ENCODE results near the gene CALHM1. TPM values are rescaled to one million over a fixed set of nuclear protein-coding genes. Genes with fewer than 3 reads are reported as not detected.

CALHM1 gene
- total and polyA plus RNA-seq, 2 experiments from 2014 or later, result not detected

GRCh38 chr10:103447187-103447586 lies 11.5 kb downstream of the CALHM1 start:
- Histone ChIP-seq H3K4me1 (ENCODE audit: low read depth) (no peaks in the 10 kb centered on the region), H3K36me3 (peaks cover 29% of the 10 kb centered on the region)

DNA sequence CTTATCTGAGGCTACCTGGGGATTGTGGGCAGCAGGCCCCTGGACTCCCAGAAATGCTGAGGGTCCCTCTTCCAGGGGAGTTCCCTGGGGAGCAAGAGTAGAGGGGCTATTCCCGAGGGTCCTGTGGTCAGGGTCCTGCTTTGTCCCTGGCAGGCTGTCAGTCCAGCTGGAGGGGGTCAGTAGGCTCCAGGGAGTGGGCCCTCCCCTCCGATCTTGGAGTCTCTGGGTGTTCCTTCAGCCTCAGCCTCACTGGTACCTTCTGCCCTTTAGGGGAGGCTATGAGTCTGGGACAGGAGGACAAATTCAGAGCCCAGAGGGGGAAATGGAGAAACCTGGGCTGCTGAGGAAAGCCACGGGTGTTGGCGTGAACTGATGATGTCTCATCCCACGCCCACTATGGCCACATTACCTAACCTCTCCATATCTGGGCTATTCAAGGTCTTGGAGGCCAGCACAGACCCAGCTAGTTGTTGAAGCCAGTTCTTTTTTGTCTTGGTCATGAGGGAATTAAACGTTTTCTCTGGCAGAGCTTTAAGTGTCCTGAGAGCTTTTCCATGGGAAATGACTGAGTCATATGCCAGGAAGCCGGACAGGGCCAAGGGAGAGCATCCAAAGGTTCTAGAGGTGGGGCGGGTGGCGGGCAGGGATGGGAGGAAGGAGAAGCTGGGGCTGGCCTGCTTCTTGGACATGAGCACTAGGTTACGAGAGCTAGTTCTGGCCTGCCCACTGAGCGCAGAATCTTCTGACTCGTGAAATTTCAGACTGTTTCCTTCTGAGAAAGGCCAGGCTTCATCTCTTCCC lies 12.7 kb downstream of the CALHM1 start:
- no peaks in the 10 kb centered on the region for H3K27me3 ChIP-seq
- peaks cover 34% of the 10 kb centered on the region for H3K36me3 ChIP-seq
- H3K27ac ChIP-seq, result no peak overlapping the region
- DNase-seq (ENCODE audit: low read depth in 1 of 2, low spot score in 1 of 2), result peak in 1 of 2 donors; percentile 84
- H3K4me3 ChIP-seq, result no peak overlapping the region
- H3K9me3 ChIP-seq (ENCODE audit: low read depth), result no peaks in the 10 kb centered on the region
- no peaks in the 10 kb centered on the region for H3K4me1 ChIP-seq (ENCODE audit: low read depth)
- TF ChIP-seq, protein P1, sequence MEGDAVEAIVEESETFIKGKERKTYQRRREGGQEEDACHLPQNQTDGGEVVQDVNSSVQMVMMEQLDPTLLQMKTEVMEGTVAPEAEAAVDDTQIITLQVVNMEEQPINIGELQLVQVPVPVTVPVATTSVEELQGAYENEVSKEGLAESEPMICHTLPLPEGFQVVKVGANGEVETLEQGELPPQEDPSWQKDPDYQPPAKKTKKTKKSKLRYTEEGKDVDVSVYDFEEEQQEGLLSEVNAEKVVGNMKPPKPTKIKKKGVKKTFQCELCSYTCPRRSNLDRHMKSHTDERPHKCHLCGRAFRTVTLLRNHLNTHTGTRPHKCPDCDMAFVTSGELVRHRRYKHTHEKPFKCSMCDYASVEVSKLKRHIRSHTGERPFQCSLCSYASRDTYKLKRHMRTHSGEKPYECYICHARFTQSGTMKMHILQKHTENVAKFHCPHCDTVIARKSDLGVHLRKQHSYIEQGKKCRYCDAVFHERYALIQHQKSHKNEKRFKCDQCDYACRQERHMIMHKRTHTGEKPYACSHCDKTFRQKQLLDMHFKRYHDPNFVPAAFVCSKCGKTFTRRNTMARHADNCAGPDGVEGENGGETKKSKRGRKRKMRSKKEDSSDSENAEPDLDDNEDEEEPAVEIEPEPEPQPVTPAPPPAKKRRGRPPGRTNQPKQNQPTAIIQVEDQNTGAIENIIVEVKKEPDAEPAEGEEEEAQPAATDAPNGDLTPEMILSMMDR (IDR thresholded peaks at IDR 0.05; ENCODE audit: low read depth, low read length), result no peak

More at GRCh38 chr10:103447187-103447586, 11.5 kb downstream of the CALHM1 start:
- no peak overlapping the region for H3K4me3 ChIP-seq
- no peak for DNase-seq (ENCODE audit: low read depth in 1 of 2, low spot score in 1 of 2)
- no peaks in the 10 kb centered on the region for H3K27me3 ChIP-seq
- H3K9me3 ChIP-seq (ENCODE audit: low read depth), result no peaks in the 10 kb centered on the region
- TF ChIP-seq, protein P1 (IDR thresholded peaks at IDR 0.05; ENCODE audit: low read depth, low read length), result no peak
- H3K27ac ChIP-seq, result no peak overlapping the region

DNA sequence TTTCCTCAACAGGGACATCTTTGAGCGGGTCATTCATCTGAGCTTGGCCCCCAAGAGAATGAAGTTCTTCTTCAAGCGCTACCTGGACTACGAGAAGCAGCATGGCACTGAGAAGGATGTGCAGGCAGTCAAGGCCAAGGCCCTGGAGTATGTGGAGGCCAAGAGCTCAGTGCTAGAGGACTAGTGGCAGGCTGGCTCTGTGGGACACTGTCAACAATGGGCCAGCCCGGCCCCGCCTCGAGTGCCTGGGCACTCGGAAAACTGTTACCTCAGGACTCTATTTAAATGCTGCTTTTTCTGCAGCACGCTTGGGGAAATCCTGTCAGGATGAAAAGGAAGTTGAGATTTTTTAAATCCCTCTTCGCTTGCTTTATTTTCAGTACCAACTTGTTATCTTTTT lies 13.3 kb downstream of the CALHM1 start:
- Histone ChIP-seq H3K36me3 (peaks cover 37% of the 10 kb centered on the region), H3K9me3 (ENCODE audit: low read depth) (no peaks in the 10 kb centered on the region)

GRCh38 chr10:103444478-103444877 lies 14.2 kb downstream of the CALHM1 start:
- Histone ChIP-seq H3K36me3 (peaks cover 42% of the 10 kb centered on the region), H3K27me3 (no peaks in the 10 kb centered on the region), H3K27ac (no peak overlapping the region), H3K4me3 (no peak overlapping the region), H3K9me3 (ENCODE audit: low read depth) (no peaks in the 10 kb centered on the region), H3K4me1 (ENCODE audit: low read depth) (no peaks in the 10 kb centered on the region)
- TF ChIP-seq, protein P1 (IDR thresholded peaks at IDR 0.05; ENCODE audit: low read depth, low read length), result no peak
- DNase-seq (ENCODE audit: low read depth in 1 of 2, low spot score in 1 of 2), result no peak

More for the DNA sequence above, 13.3 kb downstream of the CALHM1 start:
- no peak overlapping the region for H3K4me3 ChIP-seq
- TF ChIP-seq, protein P1 (IDR thresholded peaks at IDR 0.05; ENCODE audit: low read depth, low read length), result no peak
- no peak for DNase-seq (ENCODE audit: low read depth in 1 of 2, low spot score in 1 of 2)
- no peak overlapping the region for H3K27ac ChIP-seq
- H3K27me3 ChIP-seq, result no peaks in the 10 kb centered on the region
- no peaks in the 10 kb centered on the region for H3K4me1 ChIP-seq (ENCODE audit: low read depth)

DNA sequence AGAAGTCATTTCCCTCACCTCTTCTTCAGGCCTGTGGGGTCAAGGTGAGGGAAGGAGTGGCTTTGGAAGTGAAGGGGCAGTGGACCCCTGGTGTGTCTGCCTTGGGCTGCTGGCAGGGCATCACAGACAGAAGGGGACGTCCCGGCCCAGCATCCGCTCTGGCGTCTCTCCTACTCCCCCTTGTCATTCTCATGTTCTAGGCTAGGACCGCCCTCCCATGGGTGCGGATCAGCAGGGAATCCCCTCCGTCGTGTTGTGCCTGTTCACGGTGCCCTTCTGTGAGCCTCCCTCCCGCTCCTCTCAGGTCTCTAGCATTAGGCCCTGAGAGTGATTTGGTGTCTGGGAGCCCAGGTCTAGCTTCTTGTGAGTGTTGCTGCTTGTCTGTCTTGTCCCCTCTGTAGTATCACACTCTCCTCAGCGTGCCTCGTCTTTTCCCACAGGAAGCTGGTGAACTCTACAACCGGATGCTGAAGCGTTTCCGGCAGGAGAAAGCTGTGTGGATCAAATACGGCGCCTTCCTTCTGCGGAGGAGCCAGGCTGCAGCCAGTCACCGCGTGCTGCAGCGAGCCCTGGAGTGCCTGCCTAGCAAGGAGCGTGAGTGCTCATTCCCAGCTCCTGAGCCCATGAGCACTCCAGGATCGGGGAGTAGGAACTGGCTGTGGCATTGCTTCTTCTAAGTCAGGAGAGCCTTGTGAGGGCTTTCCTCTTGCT lies 15.1 kb downstream of the CALHM1 start:
- TF ChIP-seq, protein P1 (IDR thresholded peaks at IDR 0.05; ENCODE audit: low read depth, low read length), result no peak
- H3K27me3 ChIP-seq, result no peaks in the 10 kb centered on the region
- no peak for DNase-seq (ENCODE audit: low read depth in 1 of 2, low spot score in 1 of 2)
- peaks cover 50% of the 10 kb centered on the region for H3K36me3 ChIP-seq
- H3K4me1 ChIP-seq (ENCODE audit: low read depth), result no peaks in the 10 kb centered on the region
- no peak overlapping the region for H3K27ac ChIP-seq
- H3K9me3 ChIP-seq (ENCODE audit: low read depth), result no peaks in the 10 kb centered on the region
- H3K4me3 ChIP-seq, result no peak overlapping the region

Measured in cardiac muscle cell (in vitro differentiated cells and primary cell).